GM12892 (cell line): ENCODE measurements around the gene NAV1.

Experiments used
- POLR2A ChIP-seq: IDR thresholded peaks from 2 replicates; pipeline ENCODE4 v1.6.1; 2011; ENCODE audit warnings: low read depth, low read length, control low read depth
- POLR2AphosphoS5 ChIP-seq: IDR thresholded peaks from 2 replicates; pipeline ENCODE4 v1.6.1; 2011; ENCODE audit warnings: low read depth, low read length, control low read depth

DNA sequence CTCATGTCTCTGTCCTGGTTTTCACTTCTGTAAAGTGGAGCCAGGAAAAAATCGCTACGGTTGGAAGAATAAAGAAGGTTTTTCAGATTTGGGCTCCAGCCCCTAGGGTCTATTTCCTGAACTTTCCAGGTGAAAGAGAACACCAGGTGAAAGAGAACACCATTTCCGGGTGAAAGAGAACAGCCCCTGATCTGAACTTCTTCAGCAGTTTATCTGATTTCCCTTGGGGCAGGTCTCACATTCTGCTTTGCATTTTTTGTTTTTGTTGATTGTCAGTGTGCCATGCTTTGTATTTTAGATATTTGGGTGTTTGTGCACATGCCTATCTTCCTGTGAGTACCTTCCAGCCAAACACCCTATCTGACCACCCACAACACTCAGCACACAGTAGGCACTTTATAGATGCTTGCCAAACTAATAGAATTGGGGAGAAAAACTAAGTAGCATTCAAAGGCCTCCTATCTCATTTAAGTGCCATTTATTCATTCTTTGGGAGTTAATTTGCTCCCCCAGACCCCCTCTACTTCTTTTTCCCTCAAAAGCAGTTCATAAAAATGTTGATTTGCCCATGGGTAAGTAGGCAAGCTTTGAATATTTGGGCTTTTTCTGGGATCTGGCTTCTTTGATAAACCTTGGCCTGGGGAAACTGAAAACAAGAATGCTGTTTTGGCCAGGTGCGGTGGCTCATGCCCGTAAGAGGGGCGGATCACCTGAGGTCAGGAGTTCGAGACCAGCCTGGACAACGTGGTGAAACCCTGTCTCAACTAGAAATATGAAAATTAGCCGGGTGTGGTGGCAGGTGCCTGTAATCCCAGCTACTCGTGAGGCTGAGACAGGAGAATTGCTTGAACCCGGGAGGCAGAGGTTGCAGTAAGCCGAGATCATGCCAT is 2.2 kb downstream of the NAV1 start:
- TF ChIP-seq POLR2A (no peak), POLR2AphosphoS5 (no peak)
